Measurements from ENCODE around the gene RAB1A. TPM values are rescaled to one million over a fixed set of nuclear protein-coding genes. Genes with fewer than 3 reads are reported as not detected.
"Not testable (repeated sequence)": the region's sequence is repeated elsewhere in the genome, so short reads cannot be mapped to it uniquely, and the experiment has no call there.

Gene RAB1A
- total RNA-seq (2021) (119 and 122 TPM in 2 replicates), Bru-seq, nascent RNA (percentile 91 among the genes with signal in this experiment), BruChase-seq, experiment 1, labeled RNA remaining after a 2-hour chase (percentile 93 among the genes with signal in this experiment), BruChase-seq, experiment 2, labeled RNA remaining after a 6-hour chase (percentile 95 among the genes with signal in this experiment)
- long read RNA-seq, transcript RAB1A-203 (6 exons, 2,447 nt), result major isoform, 287 of 304 reads
- long read RNA-seq, partial matches to known transcripts, result 4 of 304 reads
- long read RNA-seq, other reads (novel, unspliced or antisense), result 10 of 304 reads

GRCh38 chr2:65129826-65130663 is at the start of gene RAB1A:
RAB1A (minus strand) TSS chr2:65130106; CDS start chr2:65129915, 191 bp downstream.
- intact Hi-C loops (cut with micrococcal nuclease; ENCODE audit: unreplicated experiment), result no loop called here
- Histone ChIP-seq H3K4me1 (ENCODE audit: insufficient read depth, low read length, poor library complexity, severe bottlenecking) (peaks cover 23% of the 10 kb centered on the region), H3K27me3 (replicated peaks; ENCODE audit: insufficient read depth, low read depth, low read length, poor library complexity) (no peaks in the 10 kb centered on the region), H3K4me3 (ENCODE audit: low read depth, low read length, poor library complexity, severe bottlenecking) (peak within 1 kb of the TSS; percentile 100), H3K9me3 (ENCODE audit: low read depth, low read length, poor library complexity, severe bottlenecking) (no peaks in the 10 kb centered on the region), H3K36me3 (ENCODE audit: insufficient read depth, low read length, poor library complexity, severe bottlenecking) (no peaks in the 10 kb centered on the region), H3K27ac (ENCODE audit: low read depth, low read length, poor library complexity, severe bottlenecking) (peak within 1 kb of the TSS; percentile 98)
- BruUV-seq (replicated peaks), result no TSS peak
- DNase-seq (ENCODE audit: low spot score), result peak; percentile 100
- ChIA-PET CTCF (interaction anchor here (0.6 to 1.2 kb wide), 8 partner anchors 11 to 573 kb away, joined by 3 to 14 read pairs (median 4); partner anchors contain the start of gene ACTR2), POLR2A (ENCODE audit: low non-redundant PET) (interaction anchor here (0.5 to 1.2 kb wide), 7 partner anchors 10 to 826 kb away, joined by 3 to 21 read pairs (median 7); no protein-coding TSS in a partner anchor)
- TF ChIP-seq EZH2 (IDR thresholded peaks at IDR 0.05; ENCODE audit: borderline replicate concordance, low read depth, low read length, poor library complexity, severe bottlenecking) (no peak), CTCF (conservative IDR thresholded peaks at IDR 0.05; ENCODE audit: low read depth, low read length) (peak; percentile 51)

- POLR2A ChIA-PET (ENCODE audit: low non-redundant PET), result no interaction called here
- no TSS peak for BruUV-seq (replicated peaks)
- intact Hi-C loops (cut with micrococcal nuclease; ENCODE audit: unreplicated experiment), result no loop called here
- no peak for TF ChIP-seq CTCF (conservative IDR thresholded peaks at IDR 0.05; ENCODE audit: low read depth, low read length)
- no peak for TF ChIP-seq EZH2 (IDR thresholded peaks at IDR 0.05; ENCODE audit: borderline replicate concordance, low read depth, low read length, poor library complexity, severe bottlenecking)
- CTCF ChIA-PET, result no interaction called here
- Histone ChIP-seq H3K4me3 (ENCODE audit: low read depth, low read length, poor library complexity, severe bottlenecking) (no peak overlapping the region), H3K27ac (ENCODE audit: low read depth, low read length, poor library complexity, severe bottlenecking) (no peak overlapping the region), H3K9me3 (ENCODE audit: low read depth, low read length, poor library complexity, severe bottlenecking) (no peaks in the 10 kb centered on the region), H3K4me1 (ENCODE audit: insufficient read depth, low read length, poor library complexity, severe bottlenecking) (no peaks in the 10 kb centered on the region), H3K36me3 (ENCODE audit: insufficient read depth, low read length, poor library complexity, severe bottlenecking) (no peaks in the 10 kb centered on the region), H3K27me3 (replicated peaks; ENCODE audit: insufficient read depth, low read depth, low read length, poor library complexity) (no peaks in the 10 kb centered on the region)
- no peak for DNase-seq (ENCODE audit: low spot score)
These were observed 48.0 kb upstream of the RAB1A start for GRCh38 chr2:65177751-65178442.

- POLR2A ChIA-PET (ENCODE audit: low non-redundant PET), result no interaction called here
- Histone ChIP-seq H3K4me3 (ENCODE audit: low read depth, low read length, poor library complexity, severe bottlenecking) (no peak overlapping the region), H3K4me1 (ENCODE audit: insufficient read depth, low read length, poor library complexity, severe bottlenecking) (no peaks in the 10 kb centered on the region), H3K27me3 (replicated peaks; ENCODE audit: insufficient read depth, low read depth, low read length, poor library complexity) (no peaks in the 10 kb centered on the region), H3K9me3 (ENCODE audit: low read depth, low read length, poor library complexity, severe bottlenecking) (no peaks in the 10 kb centered on the region), H3K36me3 (ENCODE audit: insufficient read depth, low read length, poor library complexity, severe bottlenecking) (no peaks in the 10 kb centered on the region), H3K27ac (ENCODE audit: low read depth, low read length, poor library complexity, severe bottlenecking) (no peak overlapping the region)
- no TSS peak for BruUV-seq (replicated peaks)
- TF ChIP-seq EZH2 (IDR thresholded peaks at IDR 0.05; ENCODE audit: borderline replicate concordance, low read depth, low read length, poor library complexity, severe bottlenecking), result no peak
- no peak for TF ChIP-seq CTCF (conservative IDR thresholded peaks at IDR 0.05; ENCODE audit: low read depth, low read length)
- CTCF ChIA-PET, result interaction anchor here (0.6 kb wide), 1 partner anchor 111 kb away, joined by 3 read pairs; no protein-coding TSS in a partner anchor
- intact Hi-C loops (cut with micrococcal nuclease; ENCODE audit: unreplicated experiment), result no loop called here
- no peak for DNase-seq (ENCODE audit: low spot score)
These were observed 46.1 kb upstream of the RAB1A start for GRCh38 chr2:65175894-65176530.

GRCh38 chr2:65174031-65174430 is 44.1 kb upstream of the RAB1A start:
- BruUV-seq (replicated peaks); POLR2A ChIA-PET (ENCODE audit: low non-redundant PET); H3K4me3 ChIP-seq (ENCODE audit: low read depth, low read length, poor library complexity, severe bottlenecking); intact Hi-C loops (cut with micrococcal nuclease; ENCODE audit: unreplicated experiment); H3K36me3 ChIP-seq (ENCODE audit: insufficient read depth, low read length, poor library complexity, severe bottlenecking); DNase-seq (ENCODE audit: low spot score); H3K27me3 ChIP-seq (replicated peaks; ENCODE audit: insufficient read depth, low read depth, low read length, poor library complexity); H3K9me3 ChIP-seq (ENCODE audit: low read depth, low read length, poor library complexity, severe bottlenecking); H3K4me1 ChIP-seq (ENCODE audit: insufficient read depth, low read length, poor library complexity, severe bottlenecking); H3K27ac ChIP-seq (ENCODE audit: low read depth, low read length, poor library complexity, severe bottlenecking); CTCF ChIA-PET: not testable (repeated sequence)

Data from A673 (cell line).